RWPE2 (cell line): ENCODE results near the gene IL1RAPL1.

Experiments
- ATAC-seq: fragments of 200-7000 bp; cut with Tn5 transposase; 3 replicates; pipeline ENCODE4 v1.9.1; 2021; ENCODE audit warnings: low read depth
- DNase-seq: peaks from one replicate; pipeline ENCODE4 v3.0.0-alpha.2; 2020; ENCODE audit warnings: low spot score
- H3K27ac ChIP-seq: fragments of 450-650 bp; 2 replicates; pipeline ENCODE4 v1.5.1; 2017; ENCODE audit warnings: mild to moderate bottlenecking; ENCODE audit not compliant: poor library complexity, severe bottlenecking
- H3K27me3 ChIP-seq: fragments of 250-450 bp; sonication (Bioruptor Pico); 2 replicates; pipeline ENCODE4 v1.5.1; 2021; ENCODE audit warnings: mild to moderate bottlenecking, moderate library complexity; ENCODE audit not compliant: insufficient read depth, poor library complexity, severe bottlenecking
- H3K36me3 ChIP-seq: fragments of 250-450 bp; sonication (Bioruptor Pico); 2 replicates; pipeline ENCODE4 v1.5.1; 2020; ENCODE audit warnings: low read depth, mild to moderate bottlenecking, moderate library complexity
- H3K4me1 ChIP-seq: fragments of 250-450 bp; sonication (Bioruptor Pico); 2 replicates; pipeline ENCODE4 v1.5.1; 2021; ENCODE audit warnings: mild to moderate bottlenecking, moderate library complexity; ENCODE audit not compliant: insufficient read depth, poor library complexity, severe bottlenecking
- H3K4me3 ChIP-seq: fragments of 250-450 bp; sonication (Bioruptor Pico); 2 replicates; pipeline ENCODE4 v1.5.1; 2021; ENCODE audit warnings: mild to moderate bottlenecking, moderate library complexity; ENCODE audit not compliant: severe bottlenecking
- H3K9me3 ChIP-seq: fragments of 250-450 bp; sonication (Bioruptor Pico); 2 replicates; pipeline ENCODE4 v1.5.1; 2021; ENCODE audit warnings: mild to moderate bottlenecking, moderate library complexity; ENCODE audit not compliant: severe bottlenecking
- TF ChIP-seq, protein P1 (sequence below): fragments of 450-650 bp; IDR thresholded peaks from one replicate; pipeline ENCODE4 v1.5.1; 2017; ENCODE audit warnings: mild to moderate bottlenecking, moderate library complexity; ENCODE audit not compliant: poor library complexity, severe bottlenecking

Gene IL1RAPL1

GRCh38 chrX:29435396-29435795 is 848.1 kb downstream of the IL1RAPL1 start:
- H3K36me3 ChIP-seq = no peaks in the 10 kb centered on the region
- H3K4me1 ChIP-seq = peaks cover 8% of the 10 kb centered on the region
- DNase-seq (no peak), ATAC-seq (no peak)
- no peaks in the 10 kb centered on the region for H3K27me3 ChIP-seq
- TF ChIP-seq, protein P1, sequence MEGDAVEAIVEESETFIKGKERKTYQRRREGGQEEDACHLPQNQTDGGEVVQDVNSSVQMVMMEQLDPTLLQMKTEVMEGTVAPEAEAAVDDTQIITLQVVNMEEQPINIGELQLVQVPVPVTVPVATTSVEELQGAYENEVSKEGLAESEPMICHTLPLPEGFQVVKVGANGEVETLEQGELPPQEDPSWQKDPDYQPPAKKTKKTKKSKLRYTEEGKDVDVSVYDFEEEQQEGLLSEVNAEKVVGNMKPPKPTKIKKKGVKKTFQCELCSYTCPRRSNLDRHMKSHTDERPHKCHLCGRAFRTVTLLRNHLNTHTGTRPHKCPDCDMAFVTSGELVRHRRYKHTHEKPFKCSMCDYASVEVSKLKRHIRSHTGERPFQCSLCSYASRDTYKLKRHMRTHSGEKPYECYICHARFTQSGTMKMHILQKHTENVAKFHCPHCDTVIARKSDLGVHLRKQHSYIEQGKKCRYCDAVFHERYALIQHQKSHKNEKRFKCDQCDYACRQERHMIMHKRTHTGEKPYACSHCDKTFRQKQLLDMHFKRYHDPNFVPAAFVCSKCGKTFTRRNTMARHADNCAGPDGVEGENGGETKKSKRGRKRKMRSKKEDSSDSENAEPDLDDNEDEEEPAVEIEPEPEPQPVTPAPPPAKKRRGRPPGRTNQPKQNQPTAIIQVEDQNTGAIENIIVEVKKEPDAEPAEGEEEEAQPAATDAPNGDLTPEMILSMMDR = no peak
- no peaks in the 10 kb centered on the region for H3K9me3 ChIP-seq
- H3K4me3 ChIP-seq = no peak overlapping the region
- no peak overlapping the region for H3K27ac ChIP-seq

DNA sequence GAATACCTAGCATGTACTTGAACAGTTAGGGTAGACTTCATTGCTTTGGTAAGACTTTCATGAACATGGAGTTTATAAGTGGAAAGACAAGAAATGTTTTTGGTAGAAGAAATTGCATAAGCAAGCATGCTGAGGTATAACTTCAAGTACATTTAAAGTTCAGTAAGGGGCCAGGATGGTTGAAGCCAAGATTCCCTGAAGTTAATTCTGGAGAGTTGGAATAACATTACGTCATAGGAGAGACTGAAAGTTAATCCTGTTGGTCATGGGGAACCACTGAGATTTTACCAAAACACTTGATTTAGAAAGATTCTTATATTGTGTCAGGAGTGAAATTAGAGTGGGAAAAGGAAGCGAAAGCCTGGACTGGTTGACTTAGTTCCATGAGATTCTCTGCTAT is 860.6 kb downstream of the IL1RAPL1 start:
- DNase-seq (no peak), ATAC-seq (no peak)
- Histone ChIP-seq H3K9me3 (no peaks in the 10 kb centered on the region), H3K27me3 (no peaks in the 10 kb centered on the region), H3K27ac (no peak overlapping the region), H3K4me3 (no peak overlapping the region), H3K4me1 (no peaks in the 10 kb centered on the region), H3K36me3 (no peaks in the 10 kb centered on the region)
- TF ChIP-seq, protein P1 = no peak

GRCh38 chrX:29453333-29453732 is 866.1 kb downstream of the IL1RAPL1 start:
- TF ChIP-seq, protein P1 = no peak
- ATAC-seq (no peak), DNase-seq (no peak)
- H3K27ac ChIP-seq = no peak overlapping the region
- H3K4me3 ChIP-seq = no peak overlapping the region
- H3K9me3 ChIP-seq = no peaks in the 10 kb centered on the region
- no peaks in the 10 kb centered on the region for H3K4me1 ChIP-seq
- H3K27me3 ChIP-seq = no peaks in the 10 kb centered on the region
- no peaks in the 10 kb centered on the region for H3K36me3 ChIP-seq

DNA sequence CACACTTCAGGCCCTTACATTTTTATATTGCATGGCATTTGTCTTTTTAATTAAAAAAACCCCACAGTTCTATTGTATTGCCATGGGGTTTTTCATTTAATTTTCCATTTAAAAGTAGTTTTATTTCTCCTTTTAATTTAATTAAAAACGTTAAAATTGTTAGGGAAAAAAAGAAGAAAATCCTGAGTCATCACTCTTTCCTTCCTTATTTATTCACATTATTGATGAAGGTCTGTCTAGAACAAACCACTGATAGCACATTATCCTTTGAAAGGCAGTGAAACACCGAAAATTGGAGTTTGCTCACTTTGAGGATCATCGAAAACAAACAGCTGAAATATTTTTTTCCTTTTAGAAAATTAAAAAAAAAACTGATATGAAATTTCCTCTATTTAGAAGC is 868.5 kb downstream of the IL1RAPL1 start:
- no peak overlapping the region for H3K4me3 ChIP-seq

DNA sequence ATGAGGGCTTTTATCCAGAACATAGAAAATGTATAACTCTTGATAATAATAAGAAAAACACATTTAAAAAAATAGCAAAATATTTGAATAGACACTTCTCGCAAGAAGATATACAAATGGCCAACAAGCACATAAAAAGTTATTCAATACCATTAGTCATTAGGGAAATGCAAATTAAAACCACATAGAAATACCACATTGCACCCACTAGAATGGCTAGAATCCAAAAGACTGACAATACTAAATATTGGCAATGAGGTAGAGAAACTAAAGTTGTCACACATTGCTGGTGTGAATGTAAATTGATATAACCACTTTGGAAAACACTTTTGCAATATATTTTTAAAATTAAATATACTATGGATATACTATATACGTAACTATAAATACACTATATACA is 873.8 kb downstream of the IL1RAPL1 start:
- H3K4me3 ChIP-seq = no peak overlapping the region
- no peak for ATAC-seq
- no peak overlapping the region for H3K27ac ChIP-seq
- no peaks in the 10 kb centered on the region for H3K36me3 ChIP-seq
- TF ChIP-seq, protein P1 = no peak
- DNase-seq = no peak
- H3K27me3 ChIP-seq = no peaks in the 10 kb centered on the region
- no peaks in the 10 kb centered on the region for H3K4me1 ChIP-seq
- no peaks in the 10 kb centered on the region for H3K9me3 ChIP-seq

More for the DNA sequence above, 868.5 kb downstream of the IL1RAPL1 start:
- no peaks in the 10 kb centered on the region for H3K27me3 ChIP-seq
- H3K36me3 ChIP-seq = no peaks in the 10 kb centered on the region
- H3K9me3 ChIP-seq = no peaks in the 10 kb centered on the region
- no peak for ATAC-seq
- H3K27ac ChIP-seq = no peak overlapping the region
- no peaks in the 10 kb centered on the region for H3K4me1 ChIP-seq
- TF ChIP-seq, protein P1 = no peak
- DNase-seq = no peak
